Measurements from ENCODE around the gene PLEKHG4B. TPM values are rescaled to one million over a fixed set of nuclear protein-coding genes. Genes with fewer than 3 reads are reported as not detected.

Gene PLEKHG4B
- total RNA-seq, 1 experiment from 2014 or later, result 0.28 TPM

GRCh38 chr5:53381-54174 lies 38.4 kb upstream of the PLEKHG4B start:
- no peaks in the 10 kb centered on the region for H3K36me3 ChIP-seq (ENCODE audit: insufficient read depth, low read length, poor library complexity, severe bottlenecking)
- intact Hi-C loops (cut with micrococcal nuclease; ENCODE audit: unreplicated experiment), result no loop called here
- no peak for TF ChIP-seq EZH2 (IDR thresholded peaks at IDR 0.05; ENCODE audit: borderline replicate concordance, low read depth, low read length, poor library complexity, severe bottlenecking)
- TF ChIP-seq CTCF (conservative IDR thresholded peaks at IDR 0.05; ENCODE audit: low read depth, low read length), result no peak; the same call in 1 of the 2 replicates
- DNase-seq (ENCODE audit: low spot score), result peak; percentile 55
- BruUV-seq (replicated peaks), result no TSS peak
- H3K4me1 ChIP-seq (ENCODE audit: insufficient read depth, low read length, poor library complexity, severe bottlenecking), result no peaks in the 10 kb centered on the region
- no peaks in the 10 kb centered on the region for H3K9me3 ChIP-seq (ENCODE audit: low read depth, low read length, poor library complexity, severe bottlenecking)
- ChIA-PET CTCF (no interaction called here), POLR2A (ENCODE audit: low non-redundant PET) (no interaction called here)
- peaks cover 58% of the 10 kb centered on the region for H3K27me3 ChIP-seq (replicated peaks; ENCODE audit: insufficient read depth, low read depth, low read length, poor library complexity)
- H3K27ac ChIP-seq (ENCODE audit: low read depth, low read length, poor library complexity, severe bottlenecking), result no peak overlapping the region
- peak overlapping the region; percentile 46 for H3K4me3 ChIP-seq (ENCODE audit: low read depth, low read length, poor library complexity, severe bottlenecking)

- intact Hi-C loops (cut with micrococcal nuclease; ENCODE audit: unreplicated experiment), result no loop called here
- H3K4me3 ChIP-seq (ENCODE audit: low read depth, low read length, poor library complexity, severe bottlenecking), result peak overlapping the region; percentile 46
- DNase-seq (ENCODE audit: low spot score), result no peak
- H3K27ac ChIP-seq (ENCODE audit: low read depth, low read length, poor library complexity, severe bottlenecking), result no peak overlapping the region
- BruUV-seq (replicated peaks), result no TSS peak
- H3K27me3 ChIP-seq (replicated peaks; ENCODE audit: insufficient read depth, low read depth, low read length, poor library complexity), result peaks cover 58% of the 10 kb centered on the region
- H3K4me1 ChIP-seq (ENCODE audit: insufficient read depth, low read length, poor library complexity, severe bottlenecking), result no peaks in the 10 kb centered on the region
- POLR2A ChIA-PET (ENCODE audit: low non-redundant PET), result no interaction called here
- CTCF ChIA-PET, result no interaction called here
- TF ChIP-seq CTCF (conservative IDR thresholded peaks at IDR 0.05; ENCODE audit: low read depth, low read length), result no peak
- no peak for TF ChIP-seq EZH2 (IDR thresholded peaks at IDR 0.05; ENCODE audit: borderline replicate concordance, low read depth, low read length, poor library complexity, severe bottlenecking)
- H3K9me3 ChIP-seq (ENCODE audit: low read depth, low read length, poor library complexity, severe bottlenecking), result no peaks in the 10 kb centered on the region
- H3K36me3 ChIP-seq (ENCODE audit: insufficient read depth, low read length, poor library complexity, severe bottlenecking), result no peaks in the 10 kb centered on the region
These were observed 37.7 kb upstream of the PLEKHG4B start for GRCh38 chr5:54175-54730.

GRCh38 chr5:54876-55569 lies 36.9 kb upstream of the PLEKHG4B start:
- no peaks in the 10 kb centered on the region for H3K4me1 ChIP-seq (ENCODE audit: insufficient read depth, low read length, poor library complexity, severe bottlenecking)
- intact Hi-C loops (cut with micrococcal nuclease; ENCODE audit: unreplicated experiment), result no loop called here
- H3K27me3 ChIP-seq (replicated peaks; ENCODE audit: insufficient read depth, low read depth, low read length, poor library complexity), result peaks cover 58% of the 10 kb centered on the region
- no TSS peak for BruUV-seq (replicated peaks)
- ChIA-PET POLR2A (ENCODE audit: low non-redundant PET) (interaction anchor here (0.7 kb wide), 1 partner anchor 298 kb away, joined by 3 read pairs; no protein-coding TSS in a partner anchor), CTCF (no interaction called here)
- H3K4me3 ChIP-seq (ENCODE audit: low read depth, low read length, poor library complexity, severe bottlenecking), result no peak overlapping the region
- H3K9me3 ChIP-seq (ENCODE audit: low read depth, low read length, poor library complexity, severe bottlenecking), result no peaks in the 10 kb centered on the region
- no peak for DNase-seq (ENCODE audit: low spot score)
- no peak overlapping the region for H3K27ac ChIP-seq (ENCODE audit: low read depth, low read length, poor library complexity, severe bottlenecking)
- no peaks in the 10 kb centered on the region for H3K36me3 ChIP-seq (ENCODE audit: insufficient read depth, low read length, poor library complexity, severe bottlenecking)
- TF ChIP-seq CTCF (conservative IDR thresholded peaks at IDR 0.05; ENCODE audit: low read depth, low read length) (no peak), EZH2 (IDR thresholded peaks at IDR 0.05; ENCODE audit: borderline replicate concordance, low read depth, low read length, poor library complexity, severe bottlenecking) (no peak)

Measured in A673 (cell line).